ENCODE results near the gene ANKRD42. TPM values are rescaled to one million over a fixed set of nuclear protein-coding genes. Genes with fewer than 3 reads are reported as not detected.

The ANKRD42 gene
- total and polyA plus RNA-seq, 9 of the 15 experiments (the other 6 are each of a cell fraction or from before 2014, with no cell fraction given): 2.8 to 9.1 (median 6.1) TPM

- TF ChIP-seq NR2C2 (CRISPR knock-in tag; IDR thresholded peaks at IDR 0.05): no peak
- TF ChIP-seq NR2C2 (tag; IDR thresholded peaks at IDR 0.05): no peak
- no peak for TF ChIP-seq THAP7 (CRISPR knock-in tag; IDR thresholded peaks at IDR 0.05)
- no peak for TF ChIP-seq BCLAF1 (IDR thresholded peaks at IDR 0.05; ENCODE audit: borderline replicate concordance in 1 of 2, control insufficient read depth in 1 of 2, low read depth in 2 of 2, low read length in 1 of 2)
- TF ChIP-seq SMARCA5 (IDR thresholded peaks at IDR 0.05): no peak
- TF ChIP-seq EP400 (IDR thresholded peaks at IDR 0.05): no peak
Observed at GRCh38 chr11:83272627-83273026, 79.1 kb downstream of the ANKRD42 start (continued).
